Stimulated activated CD4-positive, alpha-beta T cell treated with anti-CD3 and anti-CD28 coated beads, Interleukin-12 subunit alpha, Interleukin-12 subunit beta, amount 100 ng/mL, for 4 hours (primary cell): Measurements from ENCODE around the gene CSNK1E.

Experiments
- DNase-seq: peaks from one replicate; pipeline ENCODE4 v3.0.0-alpha.2; 2020

Gene CSNK1E

GRCh38 chr22:38305471-38306448 is 11.5 kb downstream of the CSNK1E start:
- peak; percentile 31 for DNase-seq

DNA sequence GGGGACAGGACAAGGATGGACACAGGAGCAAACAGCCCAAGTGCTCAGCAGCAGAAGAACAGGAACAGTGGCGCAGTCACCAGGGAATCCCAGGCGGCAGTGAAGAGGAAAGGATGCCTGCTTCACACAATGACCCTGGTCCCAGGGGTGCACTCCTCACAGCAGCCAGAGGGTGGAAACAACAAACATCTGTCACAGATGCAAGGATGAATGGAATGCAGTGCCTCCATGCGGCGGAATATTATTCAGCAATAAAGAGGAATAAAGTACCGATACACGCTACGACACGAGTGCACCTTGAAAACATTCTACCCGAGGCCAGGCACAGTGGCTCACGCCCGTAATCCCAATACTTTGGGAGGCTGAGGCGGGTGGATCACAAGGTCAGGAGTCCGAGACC is 12.7 kb downstream of the CSNK1E start:
- no peak for DNase-seq

DNA sequence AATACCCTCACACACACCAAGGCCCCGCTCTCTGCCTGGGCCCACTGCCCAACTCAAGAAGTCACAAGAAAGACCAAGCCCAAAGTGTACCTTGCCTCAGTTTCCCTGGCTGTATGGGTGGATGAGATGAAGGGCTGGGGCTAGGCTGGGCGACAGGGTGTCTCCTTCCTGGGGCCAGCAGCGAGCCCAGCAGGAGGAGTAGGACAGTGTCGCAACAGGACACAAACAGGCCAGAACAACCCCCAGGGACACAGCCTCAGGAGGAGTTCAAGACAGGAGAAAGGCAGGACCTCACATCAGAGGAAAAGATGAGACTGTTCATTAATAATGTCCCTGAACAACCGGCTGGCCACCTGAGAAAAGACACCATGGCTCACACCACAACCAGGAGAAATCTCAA is 13.3 kb downstream of the CSNK1E start:
- DNase-seq = no peak

- DNase-seq = no peak
Measured at GRCh38 chr22:38302906-38303305, 14.3 kb downstream of the CSNK1E start.

DNA sequence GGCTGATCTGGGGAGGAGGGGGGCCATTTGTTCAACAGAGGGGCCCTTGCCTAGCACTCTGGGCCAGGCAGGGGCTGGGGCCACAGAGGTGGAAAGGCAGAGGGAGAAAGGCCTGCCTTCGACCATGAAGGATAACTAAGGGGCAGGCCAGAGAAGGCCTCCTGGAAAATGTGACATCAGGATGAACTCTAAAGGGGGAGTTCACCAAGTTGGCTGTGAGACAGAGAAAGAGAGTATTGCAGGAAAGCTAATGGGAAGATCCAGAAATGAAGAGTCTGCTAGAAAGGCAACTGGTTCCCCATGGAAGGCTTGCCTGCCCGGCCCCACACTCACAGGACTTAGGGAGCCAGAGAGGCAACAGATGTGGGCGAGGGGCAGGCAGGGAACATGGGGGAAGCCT is 16.3 kb downstream of the CSNK1E start:
- DNase-seq = no peak

- DNase-seq = no peak
Measured at GRCh38 chr22:38300197-38300945, 16.9 kb downstream of the CSNK1E start.

- no peak for DNase-seq
Measured at GRCh38 chr22:38299770-38300102, 17.5 kb downstream of the CSNK1E start.

GRCh38 chr22:38298312-38299005 is 18.8 kb downstream of the CSNK1E start:
- peak; percentile 48 for DNase-seq

GRCh38 chr22:38296372-38296771 is 20.9 kb downstream of the CSNK1E start:
- no peak for DNase-seq

- DNase-seq = no peak
Measured at GRCh38 chr22:38295863-38296262, 21.4 kb downstream of the CSNK1E start.

DNA sequence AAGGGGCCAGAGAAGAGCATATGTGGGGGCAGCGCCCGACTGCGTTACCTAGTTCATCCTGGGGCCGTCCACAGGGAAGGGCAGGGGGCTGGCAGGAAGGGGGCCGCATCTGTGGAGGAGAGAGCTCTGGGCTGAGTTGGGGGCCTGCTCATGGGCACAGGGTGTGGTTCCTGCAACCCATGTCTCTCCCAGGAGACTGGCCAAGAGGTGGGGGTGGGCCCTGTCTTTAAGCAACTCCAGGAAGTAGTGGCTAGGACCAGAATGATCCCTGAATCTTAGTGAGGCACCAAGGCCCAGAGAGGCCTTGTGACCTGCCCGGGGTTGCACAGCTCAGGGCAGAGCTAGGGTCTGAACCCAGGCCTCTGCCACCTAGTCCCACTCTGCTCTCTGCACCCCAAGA is 21.9 kb downstream of the CSNK1E start:
- DNase-seq = no peak

DNA sequence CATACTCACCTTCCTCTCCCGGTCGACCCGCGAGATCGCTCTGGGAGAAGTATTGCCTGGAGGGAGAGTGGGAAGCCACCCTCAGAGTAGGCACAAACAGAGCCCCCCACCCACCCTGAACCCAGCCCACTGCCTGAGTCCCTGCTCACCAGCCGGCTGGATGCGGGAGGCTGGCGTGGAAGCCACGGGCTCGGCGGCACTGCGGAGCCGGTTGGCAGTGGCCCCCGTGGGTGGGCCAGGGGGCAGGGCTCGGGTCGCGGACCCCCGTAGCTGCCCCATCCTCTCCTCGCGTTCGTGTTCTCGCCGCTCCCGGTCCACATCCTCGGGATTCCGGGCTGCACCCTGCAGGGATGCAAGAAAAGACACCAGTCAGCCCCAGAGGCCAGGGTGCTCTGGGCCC is 23.0 kb downstream of the CSNK1E start:
- no peak for DNase-seq

GRCh38 chr22:38292694-38293093 is 24.5 kb downstream of the CSNK1E start:
- DNase-seq = no peak

GRCh38 chr22:38291201-38291777 is 25.9 kb downstream of the CSNK1E start:
- DNase-seq = no peak

DNA sequence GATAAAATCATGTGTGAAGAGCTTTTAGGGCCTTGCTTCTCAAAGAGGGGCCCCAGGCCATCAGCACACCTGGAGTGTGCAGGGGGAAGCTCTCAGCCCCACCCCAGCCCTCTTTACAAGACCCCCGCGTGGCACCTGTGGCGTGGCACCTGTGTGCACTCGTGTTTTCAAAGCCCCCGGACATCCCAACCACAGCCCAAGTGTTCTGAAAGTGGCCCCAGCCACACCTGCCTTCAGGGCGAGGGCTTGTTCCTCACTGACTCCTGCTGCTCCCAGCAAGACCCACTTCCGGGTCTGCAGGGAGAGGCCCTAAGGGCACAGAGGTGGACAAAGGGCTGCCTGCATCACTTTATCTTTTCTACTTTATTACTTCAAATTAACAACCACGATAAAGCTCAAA is 26.9 kb downstream of the CSNK1E start:
- DNase-seq = no peak

GRCh38 chr22:38289583-38290082 is 27.6 kb downstream of the CSNK1E start:
- DNase-seq = no peak

GRCh38 chr22:38286915-38287669 is 30.1 kb downstream of the CSNK1E start:
- DNase-seq = no peak

- DNase-seq = no peak
Measured at GRCh38 chr22:38285018-38285417, 32.2 kb downstream of the CSNK1E start.

DNA sequence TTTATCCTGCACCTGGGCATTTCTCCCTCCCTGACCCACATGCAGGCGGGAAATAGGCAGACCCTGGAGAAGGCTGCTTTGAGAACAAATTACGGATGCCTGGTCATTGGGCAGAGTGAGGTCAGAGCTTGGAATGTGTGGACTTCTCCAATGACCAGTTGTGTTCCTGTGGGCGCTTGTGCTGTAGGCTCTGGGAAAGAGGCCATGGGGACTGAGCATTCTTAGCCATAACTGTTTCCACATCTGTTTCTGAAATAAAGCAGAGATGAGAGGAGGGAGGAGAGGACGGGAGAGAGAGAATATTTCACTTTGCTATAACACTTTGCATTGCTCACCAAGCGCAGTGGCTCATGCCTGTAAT is 33.2 kb downstream of the CSNK1E start:
- DNase-seq = no peak

- no peak for DNase-seq
Measured at GRCh38 chr22:38282397-38282796, 34.8 kb downstream of the CSNK1E start.

DNA sequence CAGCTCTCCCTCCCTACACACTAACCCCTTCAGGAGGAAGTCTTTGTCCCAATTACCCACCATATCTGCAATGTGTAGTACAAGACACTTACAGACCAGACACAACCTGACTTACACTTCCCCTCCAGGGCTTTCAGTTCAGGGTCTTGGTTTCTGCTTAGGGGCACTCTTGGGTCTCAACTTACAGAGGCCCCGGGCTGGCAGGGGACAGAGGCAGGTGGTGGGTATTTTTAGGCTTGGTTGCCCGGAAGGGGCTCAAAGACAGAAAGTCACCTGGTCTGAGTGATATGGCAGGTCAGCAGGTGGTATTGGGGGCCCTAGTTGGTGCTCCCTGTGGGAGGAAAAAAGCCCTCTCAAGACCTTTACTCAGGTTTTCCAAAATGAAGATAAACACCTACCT is 41.1 kb downstream of the CSNK1E start:
- no peak for DNase-seq

DNA sequence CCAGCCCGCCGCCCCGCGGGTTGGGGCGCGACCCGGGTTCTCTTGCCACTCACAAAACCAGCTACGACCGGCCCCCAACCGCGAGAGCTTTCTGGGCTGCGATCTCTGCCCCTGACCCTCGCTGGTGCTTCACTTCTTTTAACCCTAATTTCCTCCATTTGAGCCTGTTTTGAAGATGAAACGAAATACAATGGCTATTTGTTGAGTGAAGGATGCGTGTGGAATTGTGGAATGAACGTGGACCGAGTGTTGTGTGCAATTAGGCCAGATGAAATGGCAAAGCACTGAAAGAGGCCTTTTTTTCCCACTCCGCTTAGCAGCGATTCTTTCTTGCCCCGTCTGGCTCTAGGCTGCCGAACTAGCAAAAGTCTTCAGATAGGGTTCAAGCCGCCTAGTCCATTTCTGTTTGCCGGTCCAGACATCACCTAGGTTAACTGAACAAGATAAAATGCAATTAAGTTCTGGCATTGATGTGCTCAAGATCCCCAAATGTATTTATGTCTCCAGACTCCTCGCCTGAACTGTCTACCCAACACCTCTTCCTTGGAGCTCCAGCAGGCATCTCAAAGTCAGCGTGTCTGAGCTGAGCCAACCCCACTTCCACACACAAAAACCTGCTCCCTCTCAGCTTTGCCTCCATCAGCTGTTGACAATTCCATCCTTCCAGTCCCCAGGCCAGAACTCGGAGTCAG is 44.0 kb downstream of the CSNK1E start:
- DNase-seq = no peak
